Testis (tissue), 3 donors: Measurements from ENCODE around the gene RALGPS1. TPM values are rescaled to one million over a fixed set of nuclear protein-coding genes. Genes with fewer than 3 reads are reported as not detected.

Source experiments
- DNase-seq: peaks from one replicate; pipeline ENCODE4 v3.0.0-alpha.2; 2019
- H3K27ac ChIP-seq, 2 donors: fragments of 200-600 bp; sonication (generic); one replicate each; pipeline ENCODE4 v1.5.1; 2019
- H3K27me3 ChIP-seq: fragments of 200-600 bp; sonication (generic); one replicate; pipeline ENCODE4 v1.5.1; 2019
- H3K36me3 ChIP-seq: fragments of 200-600 bp; sonication (generic); one replicate; pipeline ENCODE4 v1.5.1; 2017; ENCODE audit warnings: low read depth; ENCODE audit errors: missing control alignments
- H3K4me1 ChIP-seq: fragments of 200-600 bp; sonication (generic); one replicate; pipeline ENCODE4 v1.5.1; 2019
- H3K4me3 ChIP-seq, 2 donors: fragments of 200-600 bp; sonication (generic); one replicate each; pipeline ENCODE4 v1.5.1; 2017 to 2019
- H3K9me3 ChIP-seq: fragments of 200-600 bp; sonication (generic); one replicate; pipeline ENCODE4 v1.5.1; 2017
- POLR2A ChIP-seq: fragments of 450-650 bp; IDR thresholded peaks from one replicate; pipeline ENCODE4 v1.6.1; 2017; ENCODE audit warnings: antibody characterized with exemption, mild to moderate bottlenecking, moderate library complexity
- WGBS, 2 donors: methylation state at CpG; one replicate each; pipeline ENCODE4 v1.1.5; 2018; 5-methylcytosine and 5-hydroxymethylcytosine counted together
- intact Hi-C: fragments of 100-400 bp; cut with DNase I; formaldehyde crosslinking; loops from one replicate; pipeline ENCODE4 v1.15.1; 2023; ENCODE audit warnings: low total_unique reads
- polyA plus RNA-seq: library from polyadenylated mRNA; stranded (reverse); fragments of 350-450 nt; fragmentation: Illumina TruSeq; extraction: RNeasy Lipid Tissue Mini Kit (QIAGEN cat#74804); gene quantifications from one replicate; pipeline ENCODE4 v1.2.3, GENCODE V29; 2014; ENCODE audit warnings: low read depth, low replicate concordance; ENCODE audit not compliant: insufficient read depth
- total RNA-seq, 2 donors: library from RNA; depleted of rRNA; stranded (reverse); fragments of >200 nt; gene quantifications; one replicate each; pipeline ENCODE4 v1.2.3, GENCODE V29; 2016
- TF ChIP-seq, protein P1 (sequence below), 3 experiments: fragments of 450-650 bp in 2 of 3; fragments of 200-600 bp in 1 of 3; sonication (generic) in 1 of 3; IDR thresholded peaks; one replicate each; pipeline ENCODE4 v1.5.1; 2016 to 2019; ENCODE audit warnings: antibody characterized with exemption in 3 of 3, mild to moderate bottlenecking in 2 of 3, moderate library complexity in 1 of 3

RALGPS1 gene
- total and polyA plus RNA-seq, 3 donors from 2014 or later, result 35.9 to 48.6 (median 36.9) TPM

DNA sequence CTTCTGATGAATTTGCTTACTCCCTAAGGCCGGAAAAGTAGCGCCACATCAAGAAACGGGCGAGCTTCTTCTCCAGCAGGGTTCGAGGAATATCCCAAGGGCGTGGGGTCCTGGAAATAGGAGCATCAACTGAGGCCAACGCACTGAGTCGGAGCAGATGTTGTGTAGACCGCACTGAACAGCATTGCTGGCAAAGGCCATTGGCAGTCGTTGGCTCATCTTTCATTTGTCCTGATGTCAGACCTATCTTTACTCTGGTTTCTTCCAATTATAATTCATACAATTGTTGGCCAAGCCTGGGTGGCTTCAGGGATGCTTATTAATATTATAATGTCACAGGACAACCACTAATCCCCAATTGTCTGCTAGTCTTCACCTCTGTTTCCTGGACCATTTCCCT lies 27.7 kb upstream of the RALGPS1 start:
- H3K4me3 ChIP-seq, result no peak overlapping the region
- WGBS, 2 donors, result 92 to 96% methylated on average over 5 to 10 of the region's 10 CpGs
- no peak for TF ChIP-seq POLR2A
- TF ChIP-seq, protein P1, sequence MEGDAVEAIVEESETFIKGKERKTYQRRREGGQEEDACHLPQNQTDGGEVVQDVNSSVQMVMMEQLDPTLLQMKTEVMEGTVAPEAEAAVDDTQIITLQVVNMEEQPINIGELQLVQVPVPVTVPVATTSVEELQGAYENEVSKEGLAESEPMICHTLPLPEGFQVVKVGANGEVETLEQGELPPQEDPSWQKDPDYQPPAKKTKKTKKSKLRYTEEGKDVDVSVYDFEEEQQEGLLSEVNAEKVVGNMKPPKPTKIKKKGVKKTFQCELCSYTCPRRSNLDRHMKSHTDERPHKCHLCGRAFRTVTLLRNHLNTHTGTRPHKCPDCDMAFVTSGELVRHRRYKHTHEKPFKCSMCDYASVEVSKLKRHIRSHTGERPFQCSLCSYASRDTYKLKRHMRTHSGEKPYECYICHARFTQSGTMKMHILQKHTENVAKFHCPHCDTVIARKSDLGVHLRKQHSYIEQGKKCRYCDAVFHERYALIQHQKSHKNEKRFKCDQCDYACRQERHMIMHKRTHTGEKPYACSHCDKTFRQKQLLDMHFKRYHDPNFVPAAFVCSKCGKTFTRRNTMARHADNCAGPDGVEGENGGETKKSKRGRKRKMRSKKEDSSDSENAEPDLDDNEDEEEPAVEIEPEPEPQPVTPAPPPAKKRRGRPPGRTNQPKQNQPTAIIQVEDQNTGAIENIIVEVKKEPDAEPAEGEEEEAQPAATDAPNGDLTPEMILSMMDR (IDR thresholded peaks at IDR 0.05), result no peak
- H3K4me1 ChIP-seq, result no peaks in the 10 kb centered on the region
- no peak for DNase-seq
- no peaks in the 10 kb centered on the region for H3K27me3 ChIP-seq
- no peak overlapping the region for H3K27ac ChIP-seq
- intact Hi-C loops, result no loop called here
- H3K36me3 ChIP-seq, result no peaks in the 10 kb centered on the region
- no peaks in the 10 kb centered on the region for H3K9me3 ChIP-seq

DNA sequence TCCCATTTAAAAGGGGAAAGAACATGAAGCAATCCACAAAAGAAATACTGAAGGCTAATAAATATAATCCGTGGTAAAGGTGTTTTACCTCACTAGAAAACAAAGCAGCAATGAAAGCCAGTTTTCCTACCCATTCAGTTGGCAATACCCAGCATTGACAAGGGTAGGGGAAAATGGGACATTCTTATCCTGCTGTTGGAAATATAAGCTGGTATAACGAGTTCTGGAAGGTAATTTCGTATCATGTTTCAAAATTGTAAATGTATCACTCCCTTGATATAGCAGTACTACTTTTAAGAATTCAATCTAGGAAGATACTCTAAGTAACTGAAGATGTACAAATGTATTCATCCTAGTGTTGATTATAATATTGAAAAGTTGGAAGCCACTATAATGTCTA lies 22.9 kb upstream of the RALGPS1 start:
- Histone ChIP-seq H3K4me1 (no peaks in the 10 kb centered on the region), H3K36me3 (no peaks in the 10 kb centered on the region), H3K27ac (no peak overlapping the region), H3K9me3 (no peaks in the 10 kb centered on the region), H3K27me3 (no peaks in the 10 kb centered on the region), H3K4me3 (no peak overlapping the region)
- no peak for DNase-seq
- intact Hi-C loops, result no loop called here
- TF ChIP-seq, protein P1 (IDR thresholded peaks at IDR 0.05), result no peak
- no peak for TF ChIP-seq POLR2A
- WGBS, 2 donors, result 67 to 81% methylated on average over 3 of the region's 3 CpGs

- intact Hi-C loops, result no loop called here
- no peaks in the 10 kb centered on the region for H3K4me1 ChIP-seq
- no peak for TF ChIP-seq POLR2A
- TF ChIP-seq, protein P1 (IDR thresholded peaks at IDR 0.05), result no peak
- H3K9me3 ChIP-seq, result no peaks in the 10 kb centered on the region
- no peak overlapping the region for H3K27ac ChIP-seq
- H3K4me3 ChIP-seq, result no peak overlapping the region
- no peak for DNase-seq
- H3K27me3 ChIP-seq, result no peaks in the 10 kb centered on the region
- WGBS, 2 donors, result 52 to 57% methylated on average over 5 of the region's 5 CpGs
- H3K36me3 ChIP-seq, result no peaks in the 10 kb centered on the region
These were observed 21.5 kb upstream of the RALGPS1 start for GRCh38 chr9:126893079-126893478.

DNA sequence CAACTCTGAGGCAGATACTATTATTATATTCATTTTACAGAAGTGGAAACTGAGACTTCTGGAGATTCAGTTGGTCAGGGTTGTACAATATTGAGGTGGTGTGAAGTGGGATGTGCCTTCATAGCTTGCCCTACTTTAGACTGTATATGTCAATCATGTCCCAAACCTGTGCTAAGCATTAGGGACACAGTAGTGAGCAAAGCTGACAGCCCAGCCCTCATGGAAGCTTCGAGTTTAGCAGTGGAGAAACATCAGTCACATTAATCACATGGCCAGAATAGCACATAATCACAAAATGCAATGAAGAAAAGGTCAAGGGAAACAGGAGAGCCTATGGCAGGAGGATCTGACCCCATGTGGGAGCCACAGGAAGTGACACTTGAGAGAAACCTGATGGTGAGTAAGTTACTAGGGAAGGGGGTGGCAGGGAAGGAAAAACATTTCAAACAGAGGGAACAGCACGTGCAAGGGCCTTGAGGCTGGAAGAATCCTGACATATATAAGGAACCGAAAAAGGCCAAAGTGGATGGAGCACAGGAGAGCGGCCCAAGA lies 20.5 kb upstream of the RALGPS1 start:
- Histone ChIP-seq H3K27me3 (no peaks in the 10 kb centered on the region), H3K27ac (no peak overlapping the region), H3K4me3 (no peak overlapping the region), H3K4me1 (no peaks in the 10 kb centered on the region), H3K36me3 (no peaks in the 10 kb centered on the region), H3K9me3 (no peaks in the 10 kb centered on the region)
- DNase-seq, result no peak
- intact Hi-C loops, result no loop called here
- WGBS, 2 donors, result 78 to 85% methylated on average over 4 of the region's 4 CpGs
- no peak for TF ChIP-seq POLR2A
- TF ChIP-seq, protein P1 (IDR thresholded peaks at IDR 0.05), result no peak

DNA sequence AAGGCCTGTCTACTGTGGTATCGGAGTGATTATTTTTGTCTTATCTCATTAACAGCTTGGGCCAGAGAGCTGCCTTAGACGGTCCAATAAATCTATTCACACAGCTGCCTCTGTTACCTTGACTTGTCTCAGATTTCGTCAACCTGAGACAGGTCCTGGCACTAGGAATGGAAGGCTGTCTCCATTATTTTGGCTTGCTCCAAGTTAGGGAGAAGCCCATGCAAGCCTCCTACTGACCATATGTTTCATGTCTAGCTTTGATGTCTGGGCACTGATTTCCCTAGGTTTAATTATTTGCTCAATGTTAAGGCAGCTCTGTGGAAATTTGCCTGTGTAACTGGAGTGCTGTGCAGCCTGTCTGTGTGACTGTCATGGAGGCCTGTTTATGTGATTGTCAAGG lies 12.4 kb upstream of the RALGPS1 start:
- no peak overlapping the region for H3K27ac ChIP-seq
- H3K4me3 ChIP-seq, result no peak overlapping the region
- H3K36me3 ChIP-seq, result no peaks in the 10 kb centered on the region
- TF ChIP-seq, protein P1 (IDR thresholded peaks at IDR 0.05), result no peak
- no peak for TF ChIP-seq POLR2A
- intact Hi-C loops, result no loop called here
- H3K9me3 ChIP-seq, result no peaks in the 10 kb centered on the region
- H3K4me1 ChIP-seq, result no peaks in the 10 kb centered on the region
- no peaks in the 10 kb centered on the region for H3K27me3 ChIP-seq
- DNase-seq, result no peak
- 31 to 35% methylated on average over 3 of the region's 3 CpGs for WGBS, 2 donors
